HepG2 (cell line): ENCODE results near the gene ZCCHC24. TPM values are rescaled to one million over a fixed set of nuclear protein-coding genes. Genes with fewer than 3 reads are reported as not detected.

Experiments
- ATAC-seq: fragments of 200-7000 bp; cut with Tn5 transposase; 3 replicates; pipeline ENCODE4 v1.9.1; 2020; ENCODE audit warnings: mild to moderate bottlenecking, moderate library complexity
- BruUV-seq: library from RNA; stranded (reverse); fragments of 400-500 nt; replicated peaks from 2 replicates; lab custom pipeline; 2021; lab: Mats Ljungman, UMichigan
- CTCF ChIA-PET: fragments of 300-600 bp; formaldehyde crosslinking; extraction: SDS; loops from one replicate; lab custom pipeline; 2021; ENCODE audit warnings: low total read pairs, inconsistent platforms, low intra/inter-chr PET ratio; lab: Yijun Ruan, JAX
- POLR2A ChIA-PET: fragments of 350-600 bp; sonication (Branson Sonifier 250); formaldehyde crosslinking; loops from one replicate; lab custom pipeline; 2020; ENCODE audit warnings: antibody characterized with exemption, inconsistent platforms; lab: Yijun Ruan, JAX
- DNase-seq: peaks from one replicate; pipeline ENCODE4 v3.0.0-alpha.2; 2015; ENCODE audit warnings: low spot score
- FAIRE-seq: peaks from 3 replicates; lab custom pipeline; 2011; peaks lifted over from hg19 to GRCh38; lab: Jason Lieb, UNC
- H2AFZ ChIP-seq: one replicate; pipeline ENCODE4 v1.6.1; 2011; ENCODE audit warnings: low read length, inconsistent platforms
- H3K27ac ChIP-seq: fragments of 300-600 bp; 3 replicates; pipeline ENCODE4 v1.8.0; 2011; ENCODE audit warnings: mixed run types, mild to moderate bottlenecking, mixed read lengths, low read length, inconsistent platforms; ENCODE audit not compliant: insufficient read depth; ENCODE audit errors: extremely low read length
- H3K27me3 ChIP-seq, 2 experiments: fragments of 200-600 bp in 1 of 2; 2 replicates in 1 of 2; 3 replicates in 1 of 2; pipeline versions ENCODE4 v1.6.0 to v1.8.0; 2011; ENCODE audit warnings: low read length in 2 of 2, mild to moderate bottlenecking in 2 of 2, moderate library complexity in 2 of 2, inconsistent platforms in 1 of 2; ENCODE audit not compliant: insufficient read depth in 2 of 2, control insufficient read depth in 1 of 2
- H3K36me3 ChIP-seq, 2 experiments: fragments of 200-600 bp in 1 of 2; replicated peaks in 1 of 2; 2 replicates in 1 of 2; 3 replicates in 1 of 2; pipeline versions ENCODE4 v1.5.1 to v1.8.0; 2011; ENCODE audit warnings: low read length in 2 of 2, inconsistent platforms in 1 of 2; ENCODE audit not compliant: insufficient read depth in 2 of 2, control insufficient read depth in 1 of 2
- H3K4me1 ChIP-seq: 2 replicates; pipeline ENCODE4 v1.5.1; 2012; ENCODE audit warnings: low read length, inconsistent platforms; ENCODE audit not compliant: insufficient read depth
- H3K4me2 ChIP-seq: 2 replicates; pipeline ENCODE4 v1.6.0; 2011; ENCODE audit warnings: low read depth, low read length, inconsistent platforms
- H3K4me3 ChIP-seq, 3 experiments: fragments of 200-600 bp in 1 of 3; sonication (generic), shearing (Covaris generic) in 1 of 3; replicated peaks in 1 of 3; 2 replicates each; pipeline ENCODE4 v1.5.1; 2011 to 2016; ENCODE audit warnings: low read length in 3 of 3, inconsistent platforms in 2 of 3, low read depth in 2 of 3, mild to moderate bottlenecking in 2 of 3, control low read depth in 1 of 3, mixed read lengths in 1 of 3; ENCODE audit not compliant: insufficient read depth in 1 of 3
- H3K79me2 ChIP-seq: one replicate; pipeline ENCODE4 v1.6.1; 2011; ENCODE audit warnings: low read length, inconsistent platforms; ENCODE audit not compliant: insufficient read depth
- H3K9ac ChIP-seq: 2 replicates; pipeline ENCODE4 v1.6.0; 2011; ENCODE audit warnings: mild to moderate bottlenecking, low read depth, low read length, inconsistent platforms; ENCODE audit not compliant: insufficient read depth
- H3K9me3 ChIP-seq: 2 replicates; pipeline ENCODE4 v1.5.1; 2012; ENCODE audit warnings: mild to moderate bottlenecking, low read length
- H4K20me1 ChIP-seq: 2 replicates; pipeline ENCODE4 v1.6.0; 2011; ENCODE audit warnings: inconsistent platforms, mild to moderate bottlenecking, low read length, moderate library complexity; ENCODE audit not compliant: insufficient read depth
- CHD4 ChIP-seq: fragments of 200-600 bp; sonication (generic); IDR thresholded peaks from 2 replicates; pipeline ENCODE4 v1.7.0; 2017; ENCODE audit warnings: mild to moderate bottlenecking, low read length, borderline replicate concordance
- NAIF1 ChIP-seq: sonication (generic); formaldehyde crosslinking; IDR thresholded peaks from 2 replicates; pipeline ENCODE4 v1.5.0; 2020; ENCODE audit warnings: mild to moderate bottlenecking, missing genetic modification reagents, borderline replicate concordance
- NKX3-1 ChIP-seq: sonication (generic); formaldehyde crosslinking; IDR thresholded peaks from 2 replicates; pipeline ENCODE4 v1.5.0; 2020; ENCODE audit warnings: missing genetic modification reagents
- RARA ChIP-seq: IDR thresholded peaks from 2 replicates; pipeline ENCODE4 v1.6.1; 2016; ENCODE audit warnings: missing genetic modification reagents, missing compliant biosample characterization
- RFX3 ChIP-seq: IDR thresholded peaks from 2 replicates; pipeline ENCODE4 v1.6.1; 2016; ENCODE audit warnings: missing biosample characterization, missing genetic modification reagents
- SNAPC5 ChIP-seq: sonication (generic); formaldehyde crosslinking; IDR thresholded peaks from 2 replicates; pipeline ENCODE4 v1.8.1; 2023; ENCODE audit warnings: mild to moderate bottlenecking, missing genetic modification reagents, borderline replicate concordance
- TBX2 ChIP-seq: sonication (generic); formaldehyde crosslinking; IDR thresholded peaks from 2 replicates; pipeline ENCODE4 v1.5.0; 2020; ENCODE audit warnings: missing genetic modification reagents, mild to moderate bottlenecking, borderline replicate concordance
- ZBTB14 ChIP-seq: sonication (generic); formaldehyde crosslinking; IDR thresholded peaks from 2 replicates; pipeline ENCODE4 v1.4.0; 2020; ENCODE audit warnings: missing genetic modification reagents
- ZBTB33 ChIP-seq: sonication (generic); formaldehyde crosslinking; IDR thresholded peaks from 2 replicates; pipeline ENCODE4 v1.4.0; 2020; ENCODE audit warnings: missing genetic modification reagents
- ZBTB7A ChIP-seq: sonication (generic); formaldehyde crosslinking; IDR thresholded peaks from 2 replicates; pipeline ENCODE4 v1.8.0; 2022; ENCODE audit warnings: mild to moderate bottlenecking, missing genetic modification reagents
- ZKSCAN1 ChIP-seq: fragments of 150-350 bp; IDR thresholded peaks from 2 replicates; pipeline ENCODE4 v1.6.1; 2014; ENCODE audit warnings: low read length
- ZNF224 ChIP-seq: sonication (generic); formaldehyde crosslinking; IDR thresholded peaks from 2 replicates; pipeline ENCODE4 v1.5.0; 2020; ENCODE audit warnings: mild to moderate bottlenecking, missing genetic modification reagents
- ZNF430 ChIP-seq: sonication (generic); formaldehyde crosslinking; IDR thresholded peaks from 2 replicates; pipeline ENCODE4 v1.9.0; 2021; ENCODE audit warnings: mild to moderate bottlenecking, missing genetic modification reagents
- ZNF484 ChIP-seq: sonication (generic); formaldehyde crosslinking; IDR thresholded peaks from 2 replicates; pipeline ENCODE4 v1.5.1; 2020; ENCODE audit warnings: mild to moderate bottlenecking, low read depth, missing genetic modification reagents, borderline replicate concordance
- ZNF530 ChIP-seq: sonication (generic); formaldehyde crosslinking; IDR thresholded peaks from 2 replicates; pipeline ENCODE4 v1.5.0; 2020; ENCODE audit warnings: low read depth, mild to moderate bottlenecking, missing genetic modification reagents
- ZNF737 ChIP-seq: sonication (generic); formaldehyde crosslinking; IDR thresholded peaks from 2 replicates; pipeline ENCODE4 v1.5.0; 2020; ENCODE audit warnings: missing genetic modification reagents, mild to moderate bottlenecking, borderline replicate concordance
- WGBS: methylation state at CpG from one replicate; pipeline ENCODE4 v1.1.6; 2017; ENCODE audit warnings: low lambda C conversion rate; 5-methylcytosine and 5-hydroxymethylcytosine counted together
- in situ Hi-C: cut with HindIII; loops from 2 replicates; pipeline ENCODE4 v1.10.0; 2017; ENCODE audit warnings: low pct_unique_long_range_greater_than_20kb; ENCODE audit not compliant: extremely low pct_ligation_motif_present
- intact Hi-C: fragments of 100-400 bp; cut with micrococcal nuclease; formaldehyde crosslinking; loops from one replicate; pipeline ENCODE4 v1.10.0; 2022; ENCODE audit not compliant: unreplicated experiment
- polyA plus RNA-seq, 8 experiments: library from polyadenylated mRNA; depleted of rRNA in 3 of 8; stranded (reverse) in 7 of 8; unstranded in 1 of 8; fragments of >200 nt; fragmentation: Illumina TruSeq in 4 of 8; extraction: Trizol in 4 of 8; gene quantifications; 2 replicates each; pipeline versions ENCODE4 v1.2.1 to v1.2.3, GENCODE V29; 2011 to 2016; ENCODE audit warnings: low read depth in 4 of 8, missing spikeins in 1 of 8, mixed read lengths in 1 of 8; ENCODE audit not compliant: insufficient read depth in 1 of 8
- total RNA-seq, 5 experiments: library from RNA; depleted of rRNA; stranded (reverse); fragments of >200 nt; fragmentation: Illumina TruSeq; extraction: Trizol; gene quantifications; 2 replicates each; pipeline ENCODE4 v1.2.3, GENCODE V29; 2016; ENCODE audit warnings: low read depth in 1 of 5
- TF ChIP-seq, protein P1 (sequence below): sonication (generic); formaldehyde crosslinking; IDR thresholded peaks from 2 replicates; pipeline ENCODE4 v1.5.0; 2020; ENCODE audit warnings: missing genetic modification reagents
- TF ChIP-seq, protein P2 (sequence below): sonication (generic); formaldehyde crosslinking; IDR thresholded peaks from 2 replicates; pipeline ENCODE4 v1.4.0; 2020; ENCODE audit warnings: missing genetic modification reagents; ENCODE audit errors: not compliant biosample characterization
- TF ChIP-seq, protein P3 (sequence below): IDR thresholded peaks from 2 replicates; pipeline ENCODE4 v1.6.1; 2012; ENCODE audit warnings: low read depth, low read length, improper control_type of control experiment

Gene ZCCHC24
- total and polyA plus RNA-seq, 2 of the 13 experiments (the other 11 are each of a cell fraction or from before 2014, with no cell fraction given) = 3.1 to 7.9 TPM

DNA sequence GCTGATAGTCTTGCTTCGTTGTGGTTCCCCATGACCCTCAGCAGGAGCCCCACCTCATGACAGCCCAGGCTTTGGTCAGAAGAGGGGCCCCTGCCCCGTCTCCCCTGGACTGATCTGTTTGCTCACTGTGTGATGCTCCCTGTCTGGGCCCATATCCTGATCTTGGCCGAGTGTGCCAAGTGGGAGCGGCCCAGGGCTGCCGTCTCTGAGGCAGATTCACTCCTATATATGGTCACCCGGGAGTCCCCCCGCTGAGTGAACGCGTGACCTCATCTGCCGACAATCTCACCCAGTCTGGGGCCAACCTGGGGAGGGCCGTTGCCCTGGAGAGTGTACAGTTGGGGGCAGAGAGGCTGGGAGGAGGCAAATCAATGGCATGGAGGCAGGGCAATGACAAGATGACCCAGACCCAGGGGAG is 63.6 kb downstream of the ZCCHC24 start:
- no peaks in the 10 kb centered on the region for H3K9me3 ChIP-seq
- H3K4me1 ChIP-seq = peaks cover 50% of the 10 kb centered on the region
- CTCF ChIA-PET = no interaction called here
- H3K27me3 ChIP-seq = no peaks in the 10 kb centered on the region
- H3K36me3 ChIP-seq = no peaks in the 10 kb centered on the region
- intact Hi-C loops (no loop called here), in situ Hi-C loops (no loop called here)
- FAIRE-seq = no peak
- no peaks in the 10 kb centered on the region for H3K79me2 ChIP-seq
- H3K9ac ChIP-seq = no peak overlapping the region; the same call in 1 of the 2 replicates
- ATAC-seq = peak; percentile 34
- H4K20me1 ChIP-seq = no peaks in the 10 kb centered on the region
- WGBS = 0% methylated on average over 1 of the region's 11 CpGs
- peak overlapping the region in 1 of 3 experiments; percentile 5; a peak in 1 of 6 replicates for H3K4me3 ChIP-seq
- H3K27ac ChIP-seq = peak overlapping the region; percentile 48
- no TSS peak for BruUV-seq
- no peak overlapping the region for H2AFZ ChIP-seq
- peak overlapping the region; percentile 45 for H3K4me2 ChIP-seq
- POLR2A ChIA-PET = interaction anchor here (1.3 kb wide), 1 partner anchor 34 kb away, joined by 3 read pairs; no protein-coding TSS in a partner anchor
- peak; percentile 76 for DNase-seq
- TF ChIP-seq CHD4 (no peak), ZNF224 (CRISPR knock-in tag) (no peak), ZNF530 (CRISPR knock-in tag) (no peak), RARA (peak; percentile 60), ZNF737 (CRISPR knock-in tag) (no peak), SNAPC5 (CRISPR knock-in tag) (no peak), ZNF484 (CRISPR knock-in tag) (no peak), ZBTB33 (CRISPR knock-in tag) (no peak), NKX3-1 (CRISPR knock-in tag) (no peak), ZNF430 (CRISPR knock-in tag) (no peak), RFX3 (no peak), ZBTB14 (CRISPR knock-in tag) (no peak), TBX2 (CRISPR knock-in tag) (peak; percentile 42; the same call in 1 of the 2 replicates), NAIF1 (CRISPR knock-in tag) (no peak), ZBTB7A (CRISPR knock-in tag) (no peak), ZKSCAN1 (no peak)
- TF ChIP-seq, protein P1, sequence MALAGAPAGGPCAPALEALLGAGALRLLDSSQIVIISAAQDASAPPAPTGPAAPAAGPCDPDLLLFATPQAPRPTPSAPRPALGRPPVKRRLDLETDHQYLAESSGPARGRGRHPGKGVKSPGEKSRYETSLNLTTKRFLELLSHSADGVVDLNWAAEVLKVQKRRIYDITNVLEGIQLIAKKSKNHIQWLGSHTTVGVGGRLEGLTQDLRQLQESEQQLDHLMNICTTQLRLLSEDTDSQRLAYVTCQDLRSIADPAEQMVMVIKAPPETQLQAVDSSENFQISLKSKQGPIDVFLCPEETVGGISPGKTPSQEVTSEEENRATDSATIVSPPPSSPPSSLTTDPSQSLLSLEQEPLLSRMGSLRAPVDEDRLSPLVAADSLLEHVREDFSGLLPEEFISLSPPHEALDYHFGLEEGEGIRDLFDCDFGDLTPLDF = no peak
- TF ChIP-seq, protein P2, sequence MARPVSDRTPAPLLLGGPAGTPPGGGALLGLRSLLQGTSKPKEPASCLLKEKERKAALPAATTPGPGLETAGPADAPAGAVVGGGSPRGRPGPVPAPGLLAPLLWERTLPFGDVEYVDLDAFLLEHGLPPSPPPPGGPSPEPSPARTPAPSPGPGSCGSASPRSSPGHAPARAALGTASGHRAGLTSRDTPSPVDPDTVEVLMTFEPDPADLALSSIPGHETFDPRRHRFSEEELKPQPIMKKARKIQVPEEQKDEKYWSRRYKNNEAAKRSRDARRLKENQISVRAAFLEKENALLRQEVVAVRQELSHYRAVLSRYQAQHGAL = no peak
- TF ChIP-seq, protein P3, sequence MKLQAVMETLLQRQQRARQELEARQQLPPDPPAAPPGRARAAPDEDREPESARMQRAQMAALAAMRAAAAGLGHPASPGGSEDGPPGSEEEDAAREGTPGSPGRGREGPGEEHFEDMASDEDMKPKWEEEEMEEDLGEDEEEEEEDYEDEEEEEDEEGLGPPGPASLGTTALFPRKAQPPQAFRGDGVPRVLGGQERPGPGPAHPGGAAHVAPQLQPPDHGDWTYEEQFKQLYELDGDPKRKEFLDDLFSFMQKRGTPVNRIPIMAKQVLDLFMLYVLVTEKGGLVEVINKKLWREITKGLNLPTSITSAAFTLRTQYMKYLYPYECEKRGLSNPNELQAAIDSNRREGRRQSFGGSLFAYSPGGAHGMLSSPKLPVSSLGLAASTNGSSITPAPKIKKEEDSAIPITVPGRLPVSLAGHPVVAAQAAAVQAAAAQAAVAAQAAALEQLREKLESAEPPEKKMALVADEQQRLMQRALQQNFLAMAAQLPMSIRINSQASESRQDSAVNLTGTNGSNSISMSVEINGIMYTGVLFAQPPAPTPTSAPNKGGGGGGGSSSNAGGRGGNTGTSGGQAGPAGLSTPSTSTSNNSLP = no peak
